GM18907 (cell line): ENCODE data around the gene GNPAT.

Experiments
- ATAC-seq: cut with Tn5 transposase; IDR thresholded peaks from one replicate; pipeline ENCODE4 v1.9.1; 2021; ENCODE audit warnings: mild to moderate bottlenecking, moderate library complexity; ENCODE audit not compliant: unreplicated experiment

Gene GNPAT

GRCh38 chr1:231242516-231243198 lies 1.6 kb downstream of the GNPAT start:
- no peak for ATAC-seq

- no peak for ATAC-seq
Measured at GRCh38 chr1:231248778-231249177, 7.8 kb downstream of the GNPAT start.

GRCh38 chr1:231252336-231252735 lies 11.3 kb downstream of the GNPAT start:
- ATAC-seq, result no peak

GRCh38 chr1:231260351-231260750 lies 19.3 kb downstream of the GNPAT start:
- no peak for ATAC-seq

- ATAC-seq, result no peak
Measured at GRCh38 chr1:231264642-231265041, 23.6 kb downstream of the GNPAT start.

GRCh38 chr1:231265379-231265778 lies 24.4 kb downstream of the GNPAT start:
- no peak for ATAC-seq

- no peak for ATAC-seq
Measured at GRCh38 chr1:231266811-231267322, 25.9 kb downstream of the GNPAT start.

- ATAC-seq, result no peak
Measured at GRCh38 chr1:231272173-231272572, 31.2 kb downstream of the GNPAT start.

- no peak for ATAC-seq
Measured at GRCh38 chr1:231272880-231273279, 31.9 kb downstream of the GNPAT start.

- no peak for ATAC-seq
Measured at GRCh38 chr1:231274119-231274825, 33.3 kb downstream of the GNPAT start.

GRCh38 chr1:231278100-231278790 lies 37.2 kb downstream of the GNPAT start:
- no peak for ATAC-seq

- no peak for ATAC-seq
Measured at GRCh38 chr1:231279081-231279480, 38.1 kb downstream of the GNPAT start.

- ATAC-seq, result no peak
Measured at GRCh38 chr1:231279683-231280082, 38.7 kb downstream of the GNPAT start.

GRCh38 chr1:231284441-231284840 lies 43.4 kb downstream of the GNPAT start:
- ATAC-seq, result no peak

GRCh38 chr1:231286603-231287002 lies 45.6 kb downstream of the GNPAT start:
- ATAC-seq, result no peak

- ATAC-seq, result no peak
Measured at GRCh38 chr1:231295938-231296337, 54.9 kb downstream of the GNPAT start.

- ATAC-seq, result no peak
Measured at GRCh38 chr1:231301990-231302389, 61.0 kb downstream of the GNPAT start.

- ATAC-seq, result no peak
Measured at GRCh38 chr1:231310391-231310934, 69.5 kb downstream of the GNPAT start.

- no peak for ATAC-seq
Measured at GRCh38 chr1:231311720-231312431, 70.9 kb downstream of the GNPAT start.

GRCh38 chr1:231312432-231312788 lies 71.4 kb downstream of the GNPAT start:
- no peak for ATAC-seq

- ATAC-seq, result no peak
Measured at GRCh38 chr1:231313661-231314060, 72.6 kb downstream of the GNPAT start.
